H1 (cell line): Measurements from ENCODE around the gene STKLD1. TPM values are rescaled to one million over a fixed set of nuclear protein-coding genes. Genes with fewer than 3 reads are reported as not detected.

Source experiments
- BRCA1 ChIP-seq: IDR thresholded peaks from 2 replicates; pipeline ENCODE4 v1.6.1; 2012; ENCODE audit warnings: low read depth, low read length, improper control_type of control experiment
- EGR1 ChIP-seq: IDR thresholded peaks from 2 replicates; pipeline ENCODE4 v1.6.1; 2011; ENCODE audit warnings: low read depth, low read length, borderline replicate concordance
- EP300 ChIP-seq, 2 experiments: IDR thresholded peaks; 1 replicate in 1 of 2; 2 replicates in 1 of 2; pipeline ENCODE4 v1.6.1; 2011 to 2012; ENCODE audit warnings: low read depth in 2 of 2, low read length in 2 of 2, mild to moderate bottlenecking in 2 of 2, borderline replicate concordance in 1 of 2, inconsistent platforms in 1 of 2, moderate library complexity in 1 of 2
- NANOG ChIP-seq: IDR thresholded peaks from 2 replicates; pipeline ENCODE4 v1.6.1; 2011; ENCODE audit warnings: low read length, low read depth, mild to moderate bottlenecking, inconsistent platforms; ENCODE audit not compliant: insufficient read depth, poor library complexity, severe bottlenecking
- POU5F1 ChIP-seq: IDR thresholded peaks from 2 replicates; pipeline ENCODE4 v1.6.1; 2011; ENCODE audit warnings: low read depth, mild to moderate bottlenecking, low read length, moderate library complexity
- RNF2 ChIP-seq: fragments of 200-900, 300-1000 bp; sonication (generic); IDR thresholded peaks from 2 replicates; pipeline ENCODE4 v1.7.1; 2016; ENCODE audit warnings: borderline replicate concordance, low read depth, mild to moderate bottlenecking, antibody characterized with exemption, low read length; ENCODE audit not compliant: poor library complexity, severe bottlenecking; ENCODE audit errors: missing control alignments
- polyA plus RNA-seq, 7 experiments: library from polyadenylated mRNA; depleted of rRNA in 3 of 7; stranded (reverse) in 5 of 7; unstranded in 2 of 7; fragments of >200 nt in 5 of 7; fragments of 200-250 nt in 2 of 7; gene quantifications; 1 replicate in 5 of 7; 2 replicates in 1 of 7; 4 replicates in 1 of 7; pipeline versions ENCODE4 v1.2.1 to v1.2.3, GENCODE V29; 2011 to 2013; ENCODE audit warnings: missing spikeins in 2 of 7, mixed read lengths in 2 of 7
- total RNA-seq: library from RNA; stranded (reverse); fragmentation: NEBNext Ultra II Directional; extraction: Animal tissue kit (Norgen Biotek cat#: 25700); gene quantifications from 2 replicates; pipeline ENCODE4 v1.2.1, GENCODE V29; 2021
- TF ChIP-seq, protein P1 (sequence below): IDR thresholded peaks from 2 replicates; pipeline ENCODE4 v1.6.1; 2011; ENCODE audit warnings: low read length, improper control_type of control experiment
- TF ChIP-seq, protein P2 (sequence below): fragments of 300-600 bp; sonication (generic); IDR thresholded peaks from 2 replicates; pipeline ENCODE4 v1.7.1; 2012; ENCODE audit warnings: low read length, moderate library complexity, mild to moderate bottlenecking, inconsistent platforms; ENCODE audit not compliant: insufficient replicate concordance

STKLD1 gene
- total and polyA plus RNA-seq, 2 of the 8 experiments (the other 6 are each of a cell fraction or from before 2014, with no cell fraction given): 0.26 TPM; not detected in 1

DNA sequence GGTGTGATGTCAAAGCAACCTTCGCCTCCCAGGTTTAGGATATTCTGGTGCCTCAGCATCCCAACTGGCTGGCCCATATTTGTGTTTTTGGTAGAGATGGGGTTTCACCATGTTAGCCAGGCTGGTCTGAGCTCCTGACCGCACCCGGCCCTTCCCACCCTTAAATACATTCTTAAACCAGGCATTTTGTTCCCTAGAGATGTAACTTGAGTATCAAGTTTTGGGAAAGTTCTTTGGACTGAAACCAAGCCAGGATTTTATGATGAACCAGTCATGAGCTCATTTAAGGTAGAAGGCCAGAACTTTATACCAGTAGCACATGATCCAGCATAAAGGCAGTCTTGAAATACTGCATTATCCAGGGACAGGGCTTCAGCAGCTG, 24.6 kb upstream of the STKLD1 start (continued):
- TF ChIP-seq, protein P1, sequence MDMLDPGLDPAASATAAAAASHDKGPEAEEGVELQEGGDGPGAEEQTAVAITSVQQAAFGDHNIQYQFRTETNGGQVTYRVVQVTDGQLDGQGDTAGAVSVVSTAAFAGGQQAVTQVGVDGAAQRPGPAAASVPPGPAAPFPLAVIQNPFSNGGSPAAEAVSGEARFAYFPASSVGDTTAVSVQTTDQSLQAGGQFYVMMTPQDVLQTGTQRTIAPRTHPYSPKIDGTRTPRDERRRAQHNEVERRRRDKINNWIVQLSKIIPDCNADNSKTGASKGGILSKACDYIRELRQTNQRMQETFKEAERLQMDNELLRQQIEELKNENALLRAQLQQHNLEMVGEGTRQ: no peak
- TF ChIP-seq EP300 (IDR thresholded peaks at IDR 0.05; ENCODE audit: borderline replicate concordance in 1 of 2, low read depth in 2 of 2, low read length in 2 of 2): no peak
- TF ChIP-seq BRCA1: no peak
- TF ChIP-seq EGR1: no peak
- TF ChIP-seq, protein P2, sequence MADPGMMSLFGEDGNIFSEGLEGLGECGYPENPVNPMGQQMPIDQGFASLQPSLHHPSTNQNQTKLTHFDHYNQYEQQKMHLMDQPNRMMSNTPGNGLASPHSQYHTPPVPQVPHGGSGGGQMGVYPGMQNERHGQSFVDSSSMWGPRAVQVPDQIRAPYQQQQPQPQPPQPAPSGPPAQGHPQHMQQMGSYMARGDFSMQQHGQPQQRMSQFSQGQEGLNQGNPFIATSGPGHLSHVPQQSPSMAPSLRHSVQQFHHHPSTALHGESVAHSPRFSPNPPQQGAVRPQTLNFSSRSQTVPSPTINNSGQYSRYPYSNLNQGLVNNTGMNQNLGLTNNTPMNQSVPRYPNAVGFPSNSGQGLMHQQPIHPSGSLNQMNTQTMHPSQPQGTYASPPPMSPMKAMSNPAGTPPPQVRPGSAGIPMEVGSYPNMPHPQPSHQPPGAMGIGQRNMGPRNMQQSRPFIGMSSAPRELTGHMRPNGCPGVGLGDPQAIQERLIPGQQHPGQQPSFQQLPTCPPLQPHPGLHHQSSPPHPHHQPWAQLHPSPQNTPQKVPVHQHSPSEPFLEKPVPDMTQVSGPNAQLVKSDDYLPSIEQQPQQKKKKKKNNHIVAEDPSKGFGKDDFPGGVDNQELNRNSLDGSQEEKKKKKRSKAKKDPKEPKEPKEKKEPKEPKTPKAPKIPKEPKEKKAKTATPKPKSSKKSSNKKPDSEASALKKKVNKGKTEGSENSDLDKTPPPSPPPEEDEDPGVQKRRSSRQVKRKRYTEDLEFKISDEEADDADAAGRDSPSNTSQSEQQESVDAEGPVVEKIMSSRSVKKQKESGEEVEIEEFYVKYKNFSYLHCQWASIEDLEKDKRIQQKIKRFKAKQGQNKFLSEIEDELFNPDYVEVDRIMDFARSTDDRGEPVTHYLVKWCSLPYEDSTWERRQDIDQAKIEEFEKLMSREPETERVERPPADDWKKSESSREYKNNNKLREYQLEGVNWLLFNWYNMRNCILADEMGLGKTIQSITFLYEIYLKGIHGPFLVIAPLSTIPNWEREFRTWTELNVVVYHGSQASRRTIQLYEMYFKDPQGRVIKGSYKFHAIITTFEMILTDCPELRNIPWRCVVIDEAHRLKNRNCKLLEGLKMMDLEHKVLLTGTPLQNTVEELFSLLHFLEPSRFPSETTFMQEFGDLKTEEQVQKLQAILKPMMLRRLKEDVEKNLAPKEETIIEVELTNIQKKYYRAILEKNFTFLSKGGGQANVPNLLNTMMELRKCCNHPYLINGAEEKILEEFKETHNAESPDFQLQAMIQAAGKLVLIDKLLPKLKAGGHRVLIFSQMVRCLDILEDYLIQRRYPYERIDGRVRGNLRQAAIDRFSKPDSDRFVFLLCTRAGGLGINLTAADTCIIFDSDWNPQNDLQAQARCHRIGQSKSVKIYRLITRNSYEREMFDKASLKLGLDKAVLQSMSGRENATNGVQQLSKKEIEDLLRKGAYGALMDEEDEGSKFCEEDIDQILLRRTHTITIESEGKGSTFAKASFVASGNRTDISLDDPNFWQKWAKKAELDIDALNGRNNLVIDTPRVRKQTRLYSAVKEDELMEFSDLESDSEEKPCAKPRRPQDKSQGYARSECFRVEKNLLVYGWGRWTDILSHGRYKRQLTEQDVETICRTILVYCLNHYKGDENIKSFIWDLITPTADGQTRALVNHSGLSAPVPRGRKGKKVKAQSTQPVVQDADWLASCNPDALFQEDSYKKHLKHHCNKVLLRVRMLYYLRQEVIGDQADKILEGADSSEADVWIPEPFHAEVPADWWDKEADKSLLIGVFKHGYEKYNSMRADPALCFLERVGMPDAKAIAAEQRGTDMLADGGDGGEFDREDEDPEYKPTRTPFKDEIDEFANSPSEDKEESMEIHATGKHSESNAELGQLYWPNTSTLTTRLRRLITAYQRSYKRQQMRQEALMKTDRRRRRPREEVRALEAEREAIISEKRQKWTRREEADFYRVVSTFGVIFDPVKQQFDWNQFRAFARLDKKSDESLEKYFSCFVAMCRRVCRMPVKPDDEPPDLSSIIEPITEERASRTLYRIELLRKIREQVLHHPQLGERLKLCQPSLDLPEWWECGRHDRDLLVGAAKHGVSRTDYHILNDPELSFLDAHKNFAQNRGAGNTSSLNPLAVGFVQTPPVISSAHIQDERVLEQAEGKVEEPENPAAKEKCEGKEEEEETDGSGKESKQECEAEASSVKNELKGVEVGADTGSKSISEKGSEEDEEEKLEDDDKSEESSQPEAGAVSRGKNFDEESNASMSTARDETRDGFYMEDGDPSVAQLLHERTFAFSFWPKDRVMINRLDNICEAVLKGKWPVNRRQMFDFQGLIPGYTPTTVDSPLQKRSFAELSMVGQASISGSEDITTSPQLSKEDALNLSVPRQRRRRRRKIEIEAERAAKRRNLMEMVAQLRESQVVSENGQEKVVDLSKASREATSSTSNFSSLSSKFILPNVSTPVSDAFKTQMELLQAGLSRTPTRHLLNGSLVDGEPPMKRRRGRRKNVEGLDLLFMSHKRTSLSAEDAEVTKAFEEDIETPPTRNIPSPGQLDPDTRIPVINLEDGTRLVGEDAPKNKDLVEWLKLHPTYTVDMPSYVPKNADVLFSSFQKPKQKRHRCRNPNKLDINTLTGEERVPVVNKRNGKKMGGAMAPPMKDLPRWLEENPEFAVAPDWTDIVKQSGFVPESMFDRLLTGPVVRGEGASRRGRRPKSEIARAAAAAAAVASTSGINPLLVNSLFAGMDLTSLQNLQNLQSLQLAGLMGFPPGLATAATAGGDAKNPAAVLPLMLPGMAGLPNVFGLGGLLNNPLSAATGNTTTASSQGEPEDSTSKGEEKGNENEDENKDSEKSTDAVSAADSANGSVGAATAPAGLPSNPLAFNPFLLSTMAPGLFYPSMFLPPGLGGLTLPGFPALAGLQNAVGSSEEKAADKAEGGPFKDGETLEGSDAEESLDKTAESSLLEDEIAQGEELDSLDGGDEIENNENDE: no peak
- no peak for TF ChIP-seq RNF2
- TF ChIP-seq POU5F1: no peak
- no peak for TF ChIP-seq NANOG
